ENCODE results near the gene HTR3A. TPM values are rescaled to one million over a fixed set of nuclear protein-coding genes. Genes with fewer than 3 reads are reported as not detected.

The HTR3A gene
- total RNA-seq (2022) = 0.42 TPM in 1 of 2 replicates, not detected in the other
- Bru-seq, nascent RNA = not detected
- BruChase-seq, experiment 1, labeled RNA remaining after a 6-hour chase = not detected
- percentile 6 among the genes with signal in this experiment for BruChase-seq, experiment 2, labeled RNA remaining after a 2-hour chase
- long read RNA-seq, partial matches to known transcripts = 0 of 1 reads
- long read RNA-seq, other reads (novel, unspliced or antisense) = 0 of 1 reads

- DNase-seq = peak; percentile 87
- BruUV-seq (replicated peaks) = no TSS peak
- Mint-ChIP-seq H3K27me3 (ENCODE audit: unreplicated experiment) (peaks cover 37% of the 10 kb centered on the region), H3K36me3 (ENCODE audit: insufficient read depth, unreplicated experiment) (peaks cover 8% of the 10 kb centered on the region), H3K9me3 (ENCODE audit: low read depth, unreplicated experiment) (no peaks in the 10 kb centered on the region), H3K27ac (ENCODE audit: unreplicated experiment) (no peak within 1 kb of the TSS), H3K4me1 (ENCODE audit: low read depth, unreplicated experiment) (peaks cover 8% of the 10 kb centered on the region), H3K4me3 (ENCODE audit: low read depth, unreplicated experiment) (peak within 1 kb of the TSS; percentile 19)
- intact Hi-C loops (cut with micrococcal nuclease; ENCODE audit: unreplicated experiment) = loop anchor here (10.0 kb wide), 1 partner anchor 80 kb away; no protein-coding TSS in a partner anchor
- no peak for TF ChIP-seq CTCF (IDR thresholded peaks at IDR 0.05; ENCODE audit: unreplicated experiment)
- CTCF ChIA-PET = interaction anchor here (0.6 to 0.9 kb wide), 2 partner anchors 79 to 1695 kb away, joined by 3 to 6 read pairs; no protein-coding TSS in a partner anchor
These were observed at the start of gene HTR3A for GRCh38 chr11:113974741-113975470. Gene HTR3A (plus strand): TSS chr11:113975108. CDS start chr11:113975326, 218 bp downstream.

GRCh38 chr11:113926273-113927197 is 48.4 kb upstream of the HTR3A start:
- DNase-seq = no peak
- no TSS peak for BruUV-seq (replicated peaks)
- intact Hi-C loops (cut with micrococcal nuclease; ENCODE audit: unreplicated experiment) = no loop called here
- no peak for TF ChIP-seq CTCF (IDR thresholded peaks at IDR 0.05; ENCODE audit: unreplicated experiment)
- CTCF ChIA-PET = interaction anchor here (0.7 kb wide), 1 partner anchor 105 kb away, joined by 6 read pairs; no protein-coding TSS in a partner anchor
- Mint-ChIP-seq H3K9me3 (ENCODE audit: low read depth, unreplicated experiment) (no peaks in the 10 kb centered on the region), H3K36me3 (ENCODE audit: insufficient read depth, unreplicated experiment) (no peaks in the 10 kb centered on the region), H3K27ac (ENCODE audit: unreplicated experiment) (no peak overlapping the region), H3K4me1 (ENCODE audit: low read depth, unreplicated experiment) (peaks cover 9% of the 10 kb centered on the region), H3K4me3 (ENCODE audit: low read depth, unreplicated experiment) (peak overlapping the region; percentile 35), H3K27me3 (ENCODE audit: unreplicated experiment) (peaks cover 13% of the 10 kb centered on the region)

- H3K36me3 Mint-ChIP-seq (ENCODE audit: insufficient read depth, unreplicated experiment) = no peaks in the 10 kb centered on the region
These were observed 46.6 kb upstream of the HTR3A start for GRCh38 chr11:113928311-113928710.

More at GRCh38 chr11:113928311-113928710, 46.6 kb upstream of the HTR3A start:
- H3K4me3 Mint-ChIP-seq (ENCODE audit: low read depth, unreplicated experiment) = no peak overlapping the region
- peaks cover 31% of the 10 kb centered on the region for H3K27me3 Mint-ChIP-seq (ENCODE audit: unreplicated experiment)
- intact Hi-C loops (cut with micrococcal nuclease; ENCODE audit: unreplicated experiment) = no loop called here
- peaks cover 9% of the 10 kb centered on the region for H3K4me1 Mint-ChIP-seq (ENCODE audit: low read depth, unreplicated experiment)
- CTCF ChIA-PET = no interaction called here
- BruUV-seq (replicated peaks) = no TSS peak
- no peak for TF ChIP-seq CTCF (IDR thresholded peaks at IDR 0.05; ENCODE audit: unreplicated experiment)
- H3K9me3 Mint-ChIP-seq (ENCODE audit: low read depth, unreplicated experiment) = no peaks in the 10 kb centered on the region
- DNase-seq = no peak
- no peak overlapping the region for H3K27ac Mint-ChIP-seq (ENCODE audit: unreplicated experiment)
